H1 (cell line): ENCODE measurements around the gene STIM1.

Source experiments
- EZH2 ChIP-seq: fragments of 200-600 bp; sonication (generic); IDR thresholded peaks from 2 replicates; pipeline ENCODE4 v1.7.1; 2012; ENCODE audit warnings: low read depth, mild to moderate bottlenecking, moderate library complexity, low read length, inconsistent platforms; ENCODE audit not compliant: severe bottlenecking
- SP1 ChIP-seq: IDR thresholded peaks from 2 replicates; pipeline ENCODE4 v1.6.1; 2011; ENCODE audit warnings: low read depth, low read length
- TF ChIP-seq, protein P1 (sequence below), 3 experiments: IDR thresholded peaks; 1 replicate in 2 of 3; 2 replicates in 1 of 3; pipeline versions ENCODE4 v1.5.1 to v1.6.1; 2011; ENCODE audit warnings: low read length in 3 of 3, mild to moderate bottlenecking in 3 of 3, inconsistent platforms in 2 of 3, low read depth in 1 of 3, moderate library complexity in 1 of 3; ENCODE audit not compliant: insufficient read depth in 1 of 3; ENCODE audit errors: control extremely low read depth in 1 of 3
- TF ChIP-seq, protein P2 (sequence below): IDR thresholded peaks from 2 replicates; pipeline ENCODE4 v1.6.1; 2012; ENCODE audit warnings: inconsistent platforms

DNA sequence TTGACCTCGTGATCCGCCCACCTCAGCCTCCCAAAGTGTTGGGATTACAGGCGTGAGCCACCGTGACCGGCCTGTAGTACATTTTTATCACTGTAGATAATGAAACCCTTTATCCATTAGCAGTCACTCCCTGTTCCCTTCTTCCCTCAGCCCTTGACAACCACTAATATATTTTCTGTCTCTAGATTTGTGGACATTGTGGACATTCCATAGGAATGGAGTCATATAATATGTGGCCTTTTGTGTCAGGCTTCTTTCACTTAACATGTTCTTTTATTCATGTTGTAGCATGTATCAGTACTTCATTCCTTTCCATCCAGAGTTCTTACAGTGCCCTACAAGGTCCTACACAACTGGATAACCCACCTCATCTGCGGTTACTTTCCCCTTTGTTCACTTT, 269.7 kb downstream of the STIM1 start:
- TF ChIP-seq, protein P1, sequence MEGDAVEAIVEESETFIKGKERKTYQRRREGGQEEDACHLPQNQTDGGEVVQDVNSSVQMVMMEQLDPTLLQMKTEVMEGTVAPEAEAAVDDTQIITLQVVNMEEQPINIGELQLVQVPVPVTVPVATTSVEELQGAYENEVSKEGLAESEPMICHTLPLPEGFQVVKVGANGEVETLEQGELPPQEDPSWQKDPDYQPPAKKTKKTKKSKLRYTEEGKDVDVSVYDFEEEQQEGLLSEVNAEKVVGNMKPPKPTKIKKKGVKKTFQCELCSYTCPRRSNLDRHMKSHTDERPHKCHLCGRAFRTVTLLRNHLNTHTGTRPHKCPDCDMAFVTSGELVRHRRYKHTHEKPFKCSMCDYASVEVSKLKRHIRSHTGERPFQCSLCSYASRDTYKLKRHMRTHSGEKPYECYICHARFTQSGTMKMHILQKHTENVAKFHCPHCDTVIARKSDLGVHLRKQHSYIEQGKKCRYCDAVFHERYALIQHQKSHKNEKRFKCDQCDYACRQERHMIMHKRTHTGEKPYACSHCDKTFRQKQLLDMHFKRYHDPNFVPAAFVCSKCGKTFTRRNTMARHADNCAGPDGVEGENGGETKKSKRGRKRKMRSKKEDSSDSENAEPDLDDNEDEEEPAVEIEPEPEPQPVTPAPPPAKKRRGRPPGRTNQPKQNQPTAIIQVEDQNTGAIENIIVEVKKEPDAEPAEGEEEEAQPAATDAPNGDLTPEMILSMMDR (IDR thresholded peaks at IDR 0.05; ENCODE audit: control extremely low read depth in 1 of 3, insufficient read depth in 1 of 3, low read depth in 1 of 3, low read length in 3 of 3): no peak
- no peak for TF ChIP-seq SP1
- TF ChIP-seq, protein P2, sequence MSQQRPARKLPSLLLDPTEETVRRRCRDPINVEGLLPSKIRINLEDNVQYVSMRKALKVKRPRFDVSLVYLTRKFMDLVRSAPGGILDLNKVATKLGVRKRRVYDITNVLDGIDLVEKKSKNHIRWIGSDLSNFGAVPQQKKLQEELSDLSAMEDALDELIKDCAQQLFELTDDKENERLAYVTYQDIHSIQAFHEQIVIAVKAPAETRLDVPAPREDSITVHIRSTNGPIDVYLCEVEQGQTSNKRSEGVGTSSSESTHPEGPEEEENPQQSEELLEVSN: no peak
- no peak for TF ChIP-seq EZH2
